Stimulated activated CD4-positive, alpha-beta T cell treated with anti-CD3 and anti-CD28 coated beads, Interleukin-1b, Interleukin-23, amount 100 ng/mL, for 48 hours (primary cell): Measurements from ENCODE around the gene DIPK1C.

Experiments
- DNase-seq: peaks from one replicate; pipeline ENCODE4 v3.0.0-alpha.2; 2020

DIPK1C gene

GRCh38 chr18:74414953-74415515 lies 42.1 kb downstream of the DIPK1C start:
- no peak for DNase-seq

GRCh38 chr18:74413836-74414235 lies 43.3 kb downstream of the DIPK1C start:
- DNase-seq, result no peak

- no peak for DNase-seq
These were observed 44.8 kb downstream of the DIPK1C start for GRCh38 chr18:74412116-74412880.

- DNase-seq, result no peak
These were observed 45.6 kb downstream of the DIPK1C start for GRCh38 chr18:74411475-74411874.

GRCh38 chr18:74410441-74410992 lies 46.6 kb downstream of the DIPK1C start:
- DNase-seq, result no peak

GRCh38 chr18:74407888-74408287 lies 49.2 kb downstream of the DIPK1C start:
- no peak for DNase-seq

- DNase-seq, result no peak
These were observed 54.2 kb downstream of the DIPK1C start for GRCh38 chr18:74402806-74403433.

GRCh38 chr18:74400813-74401212 lies 56.3 kb downstream of the DIPK1C start:
- no peak for DNase-seq

- DNase-seq, result no peak
These were observed 57.8 kb downstream of the DIPK1C start for GRCh38 chr18:74399091-74399887.

- no peak for DNase-seq
These were observed 59.5 kb downstream of the DIPK1C start for GRCh38 chr18:74397572-74397971.

GRCh38 chr18:74396171-74397169 lies 60.6 kb downstream of the DIPK1C start:
- DNase-seq, result no peak

- no peak for DNase-seq
These were observed 61.4 kb downstream of the DIPK1C start for GRCh38 chr18:74395648-74396154.

GRCh38 chr18:74395006-74395405 lies 62.1 kb downstream of the DIPK1C start:
- no peak for DNase-seq

GRCh38 chr18:74392323-74392722 lies 64.8 kb downstream of the DIPK1C start:
- DNase-seq, result no peak

GRCh38 chr18:74390900-74391299 lies 66.2 kb downstream of the DIPK1C start:
- DNase-seq, result no peak

- DNase-seq, result no peak
These were observed 67.1 kb downstream of the DIPK1C start for GRCh38 chr18:74389991-74390390.

- DNase-seq, result no peak
These were observed 67.8 kb downstream of the DIPK1C start for GRCh38 chr18:74389171-74389927.

GRCh38 chr18:74388227-74388626 lies 68.9 kb downstream of the DIPK1C start:
- no peak for DNase-seq

- no peak for DNase-seq
These were observed 69.7 kb downstream of the DIPK1C start for GRCh38 chr18:74387383-74387782.
